Esophagus muscularis mucosa (tissue), 4 donors: Measurements from ENCODE around the gene TOLLIP. TPM values are rescaled to one million over a fixed set of nuclear protein-coding genes. Genes with fewer than 3 reads are reported as not detected.

Source experiments
- DNase-seq: peaks from one replicate; pipeline ENCODE4 v3.0.0-alpha.2; 2017; ENCODE audit errors: extremely low spot score
- H3K27ac ChIP-seq, 4 donors: fragments of 200-600 bp; sonication (generic); replicated peaks in 1 of 4; 1 replicate in 3 of 4; 2 replicates in 1 of 4; pipeline ENCODE4 v1.5.1; 2016 to 2019; ENCODE audit warnings: mild to moderate bottlenecking in 1 of 4
- H3K27me3 ChIP-seq, 4 donors: fragments of 200-600 bp; sonication (generic); one replicate each; pipeline versions ENCODE4 v1.5.1 to v1.6.0; 2016 to 2019
- H3K36me3 ChIP-seq, 4 donors: fragments of 200-600 bp; sonication (generic); one replicate each; pipeline ENCODE4 v1.5.1; 2016 to 2019
- H3K4me1 ChIP-seq, 4 donors: fragments of 200-600 bp; sonication (generic); one replicate each; pipeline ENCODE4 v1.5.1; 2016 to 2019
- H3K4me3 ChIP-seq, 4 donors: fragments of 200-600 bp; sonication (generic); 1 replicate in 2 of 4; 2 replicates in 2 of 4; pipeline ENCODE4 v1.5.1; 2016 to 2019; ENCODE audit warnings: mild to moderate bottlenecking in 4 of 4, moderate library complexity in 1 of 4
- H3K9me3 ChIP-seq, 4 donors: fragments of 200-600 bp; sonication (generic); 1 replicate in 3 of 4; 2 replicates in 1 of 4; pipeline ENCODE4 v1.5.1; 2016 to 2019
- EP300 ChIP-seq: sonication (generic); formaldehyde crosslinking; IDR thresholded peaks from one replicate; pipeline ENCODE4 v1.6.1; 2017; ENCODE audit warnings: antibody characterized with exemption
- POLR2A ChIP-seq: fragments of 450-650 bp; IDR thresholded peaks from one replicate; pipeline ENCODE4 v1.6.1; 2017; ENCODE audit warnings: antibody characterized with exemption, moderate library complexity, mild to moderate bottlenecking, low read depth
- POLR2AphosphoS5 ChIP-seq, 2 donors: sonication (generic); formaldehyde crosslinking; IDR thresholded peaks; one replicate each; pipeline ENCODE4 v1.6.1; 2017; ENCODE audit warnings: antibody characterized with exemption in 2 of 2
- WGBS: methylation state at CpG from one replicate; pipeline ENCODE4 v1.1.5; 2018; 5-methylcytosine and 5-hydroxymethylcytosine counted together
- intact Hi-C: fragments of 100-400 bp; cut with DNase I; formaldehyde crosslinking; loops from one replicate; pipeline ENCODE4 v1.15.1; 2023
- total RNA-seq, 4 donors: library from RNA; depleted of rRNA; stranded (reverse); fragments of >200 nt; gene quantifications; one replicate each; pipeline versions ENCODE4 v1.1.0 to v1.2.1, GENCODE V29; 2016
- TF ChIP-seq, protein P1 (sequence below), 3 experiments: fragments of 200-600 bp in 2 of 3; fragments of 450-650 bp in 1 of 3; sonication (generic) in 2 of 3; IDR thresholded peaks; one replicate each; pipeline ENCODE4 v1.5.1; 2017 to 2019; ENCODE audit warnings: antibody characterized with exemption in 3 of 3, mild to moderate bottlenecking in 2 of 3, moderate library complexity in 1 of 3

Gene TOLLIP
- total RNA-seq, 4 donors from 2014 or later: 33.2 to 71.6 (median 58.6) TPM

DNA sequence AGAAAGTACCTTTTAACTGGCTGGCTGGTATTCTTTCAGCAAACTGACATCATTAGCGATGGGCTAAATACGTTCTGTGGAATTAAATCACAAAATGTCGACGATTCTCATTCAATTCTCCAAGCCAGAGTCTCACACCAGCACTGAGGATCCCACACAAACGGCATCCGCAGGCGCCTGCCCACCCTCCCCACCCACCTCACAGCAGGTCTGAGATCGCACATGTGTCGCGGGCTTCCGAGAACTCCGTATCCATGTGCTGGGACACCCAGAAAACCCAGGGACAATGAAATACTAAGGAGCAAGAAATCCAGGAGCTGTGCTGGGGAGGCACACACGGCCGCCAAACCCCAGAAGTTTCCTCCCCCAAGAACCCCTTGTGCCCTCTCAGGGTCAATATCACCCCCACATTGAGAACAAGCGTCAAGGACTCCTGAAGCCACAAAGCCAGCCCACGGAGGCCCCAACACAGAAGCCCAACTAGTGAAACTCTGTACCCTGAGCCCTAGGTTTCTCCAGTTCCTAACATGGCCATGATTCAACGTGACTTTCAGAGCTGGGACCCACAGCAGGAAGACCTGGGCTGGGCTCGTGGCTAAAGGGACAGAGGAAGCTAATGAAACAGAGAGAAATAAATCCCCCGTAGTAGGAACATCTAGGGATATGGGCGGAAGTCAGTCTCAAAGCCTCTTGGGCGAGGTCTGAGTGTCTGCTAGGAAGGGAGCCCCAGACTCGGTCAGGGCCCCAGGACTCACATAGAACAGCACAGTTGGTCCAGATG lies 8.0 kb downstream of the TOLLIP start:
- DNase-seq: no peak
- no peak for TF ChIP-seq POLR2AphosphoS5 (IDR thresholded peaks at IDR 0.05)
- TF ChIP-seq EP300: no peak
- TF ChIP-seq, protein P1, sequence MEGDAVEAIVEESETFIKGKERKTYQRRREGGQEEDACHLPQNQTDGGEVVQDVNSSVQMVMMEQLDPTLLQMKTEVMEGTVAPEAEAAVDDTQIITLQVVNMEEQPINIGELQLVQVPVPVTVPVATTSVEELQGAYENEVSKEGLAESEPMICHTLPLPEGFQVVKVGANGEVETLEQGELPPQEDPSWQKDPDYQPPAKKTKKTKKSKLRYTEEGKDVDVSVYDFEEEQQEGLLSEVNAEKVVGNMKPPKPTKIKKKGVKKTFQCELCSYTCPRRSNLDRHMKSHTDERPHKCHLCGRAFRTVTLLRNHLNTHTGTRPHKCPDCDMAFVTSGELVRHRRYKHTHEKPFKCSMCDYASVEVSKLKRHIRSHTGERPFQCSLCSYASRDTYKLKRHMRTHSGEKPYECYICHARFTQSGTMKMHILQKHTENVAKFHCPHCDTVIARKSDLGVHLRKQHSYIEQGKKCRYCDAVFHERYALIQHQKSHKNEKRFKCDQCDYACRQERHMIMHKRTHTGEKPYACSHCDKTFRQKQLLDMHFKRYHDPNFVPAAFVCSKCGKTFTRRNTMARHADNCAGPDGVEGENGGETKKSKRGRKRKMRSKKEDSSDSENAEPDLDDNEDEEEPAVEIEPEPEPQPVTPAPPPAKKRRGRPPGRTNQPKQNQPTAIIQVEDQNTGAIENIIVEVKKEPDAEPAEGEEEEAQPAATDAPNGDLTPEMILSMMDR (IDR thresholded peaks at IDR 0.05): no peak
- TF ChIP-seq POLR2A: no peak
- H3K36me3 ChIP-seq: peaks cover 3 to 26% (median 21%) of the 10 kb centered on the region in 4 donors
- peaks cover 59 to 95% (median 88%) of the 10 kb centered on the region in 4 donors for H3K4me1 ChIP-seq
- H3K27ac ChIP-seq: peak overlapping the region; percentile 74 to 95 (median 80)
- no peaks in the 10 kb centered on the region for H3K27me3 ChIP-seq
- intact Hi-C loops: no loop called here
- no peak overlapping the region for H3K4me3 ChIP-seq
- 89% methylated on average over 22 of the region's 22 CpGs for WGBS
- H3K9me3 ChIP-seq: no peaks in the 10 kb centered on the region

DNA sequence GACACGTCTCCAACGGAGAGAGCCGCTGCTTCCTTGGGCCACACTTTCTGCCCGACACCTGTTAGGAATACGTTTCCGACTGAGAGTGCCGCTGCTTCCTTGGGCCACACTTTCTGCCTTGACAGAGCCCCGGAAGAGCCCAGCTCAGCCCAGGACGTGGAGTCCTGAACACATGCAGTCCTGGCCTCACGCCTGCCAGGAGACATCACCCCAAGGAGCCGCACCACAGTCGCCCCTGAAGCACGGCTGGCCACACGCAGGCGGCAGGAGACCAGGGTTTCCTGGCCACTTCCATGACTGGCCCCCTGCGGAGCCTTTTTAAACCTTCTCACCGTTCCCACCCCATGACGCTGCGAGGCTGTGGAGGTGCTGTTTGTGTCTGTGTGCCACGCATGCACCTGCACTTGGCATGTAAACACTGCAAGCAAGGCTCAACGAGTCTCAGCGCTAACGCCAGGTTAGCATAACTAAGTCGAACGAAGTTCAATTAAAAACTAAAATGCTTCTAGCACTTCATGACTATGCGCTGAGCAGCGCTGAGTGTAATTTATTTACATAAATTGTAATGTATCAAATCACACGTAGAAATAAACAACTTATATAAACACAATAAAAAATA lies 8.8 kb downstream of the TOLLIP start:
- intact Hi-C loops: no loop called here
- Histone ChIP-seq H3K36me3 (peaks cover 3 to 27% (median 19%) of the 10 kb centered on the region in 4 donors), H3K4me1 (peaks cover 57 to 91% (median 81%) of the 10 kb centered on the region in 4 donors), H3K4me3 (no peak overlapping the region), H3K27ac (peak overlapping the region; percentile 74 to 95 (median 80)), H3K9me3 (no peaks in the 10 kb centered on the region), H3K27me3 (no peaks in the 10 kb centered on the region)
- no peak for DNase-seq
- 71% methylated on average over 15 of the region's 28 CpGs for WGBS
- TF ChIP-seq POLR2AphosphoS5 (IDR thresholded peaks at IDR 0.05) (peak; percentile 17 to 33), POLR2A (no peak)

DNA sequence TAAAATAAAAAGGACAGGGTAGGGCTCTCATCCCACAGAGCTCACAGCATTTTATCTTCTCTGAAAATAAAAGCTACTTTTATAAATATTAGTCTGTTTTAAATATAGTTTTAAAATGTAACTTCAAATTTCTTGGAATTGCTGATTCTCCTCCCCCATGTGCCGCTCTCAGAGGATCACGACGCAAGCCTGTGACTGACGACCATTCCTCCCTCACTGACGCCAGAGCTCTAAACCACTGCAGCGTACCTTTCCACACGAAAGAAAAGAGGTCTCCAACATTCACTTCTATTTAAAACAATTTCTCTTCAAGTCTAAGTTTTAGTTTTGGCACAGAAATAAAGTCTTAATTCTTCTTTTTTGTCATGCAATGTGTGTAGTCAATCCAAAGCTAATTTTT lies 9.3 kb downstream of the TOLLIP start:
- Histone ChIP-seq H3K4me1 (peaks cover 57 to 88% (median 75%) of the 10 kb centered on the region in 4 donors), H3K27ac (peak overlapping the region; percentile 74 to 95 (median 80)), H3K36me3 (peaks cover 5 to 30% (median 19%) of the 10 kb centered on the region in 4 donors), H3K4me3 (peak overlapping the region in 1 of 4 donors; percentile 7), H3K9me3 (no peaks in the 10 kb centered on the region), H3K27me3 (no peaks in the 10 kb centered on the region)
- no peak for DNase-seq
- no peak for TF ChIP-seq POLR2A
- no peak for TF ChIP-seq POLR2AphosphoS5 (IDR thresholded peaks at IDR 0.05)
- no peak for TF ChIP-seq EP300
- TF ChIP-seq, protein P1 (IDR thresholded peaks at IDR 0.05): no peak
- 46% methylated on average over 7 of the region's 7 CpGs for WGBS
- intact Hi-C loops: no loop called here

DNA sequence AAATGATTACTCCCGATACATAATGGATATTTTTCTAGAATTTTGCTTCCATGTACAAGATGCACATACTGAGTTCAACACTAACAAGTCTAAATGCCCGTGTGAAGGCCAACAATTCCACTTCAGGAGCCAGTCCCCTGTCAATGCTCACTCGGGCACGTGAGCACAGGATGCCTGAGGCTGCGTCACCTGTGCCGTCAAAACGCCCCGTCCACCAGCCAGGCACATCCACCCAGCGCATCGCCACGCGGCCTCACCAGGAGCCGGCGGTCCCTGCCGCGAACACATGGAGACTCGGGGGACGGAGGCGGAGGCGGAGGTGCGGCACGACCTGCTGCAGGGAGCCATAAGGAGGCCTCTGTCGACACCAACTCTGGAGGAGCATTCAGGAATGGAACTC lies 9.8 kb downstream of the TOLLIP start:
- DNase-seq: no peak
- H3K9me3 ChIP-seq: no peaks in the 10 kb centered on the region
- H3K4me3 ChIP-seq: peak overlapping the region in 1 of 4 donors; percentile 7
- intact Hi-C loops: loop anchor here (5.0 kb wide), 1 partner anchor 38 kb away; no protein-coding TSS in a partner anchor
- H3K27me3 ChIP-seq: no peaks in the 10 kb centered on the region
- TF ChIP-seq POLR2AphosphoS5 (IDR thresholded peaks at IDR 0.05) (peak in 1 of 2 donors; percentile 4), EP300 (no peak)
- TF ChIP-seq, protein P1 (IDR thresholded peaks at IDR 0.05): no peak
- peaks cover 55 to 83% (median 70%) of the 10 kb centered on the region in 4 donors for H3K4me1 ChIP-seq
- 73% methylated on average over 10 of the region's 23 CpGs for WGBS
- H3K36me3 ChIP-seq: peaks cover 8 to 34% (median 20%) of the 10 kb centered on the region in 4 donors
- peak overlapping the region; percentile 74 to 95 (median 80) for H3K27ac ChIP-seq
